ENCODE measurements around the gene TRIM69.
"Not testable (repeated sequence)": the region's sequence is repeated elsewhere in the genome, so short reads cannot be mapped to it uniquely, and the experiment has no call there.

The TRIM69 gene

GRCh38 chr15:44738340-44738984, 2.1 kb downstream of the TRIM69 start:
- DNase-seq (ENCODE audit: insufficient read length, low spot score) (no peak), FAIRE-seq (peak; percentile 79)

GRCh38 chr15:44739222-44739847, 3.0 kb downstream of the TRIM69 start:
- not testable (repeated sequence) for DNase-seq (ENCODE audit: insufficient read length, low spot score); FAIRE-seq

- not testable (repeated sequence) for FAIRE-seq
Observed at GRCh38 chr15:44743454-44743853, 7.1 kb downstream of the TRIM69 start.

GRCh38 chr15:44753345-44753744, 17.0 kb downstream of the TRIM69 start:
- no peak for DNase-seq (ENCODE audit: insufficient read length, low spot score)
- peak; percentile 4 for FAIRE-seq

More at GRCh38 chr15:44743454-44743853, 7.1 kb downstream of the TRIM69 start:
- not testable (repeated sequence) for DNase-seq (ENCODE audit: insufficient read length, low spot score)

GRCh38 chr15:44763187-44763586, 26.9 kb downstream of the TRIM69 start:
- FAIRE-seq (no peak), DNase-seq (ENCODE audit: insufficient read length, low spot score) (no peak)

GRCh38 chr15:44763848-44764247, 27.5 kb downstream of the TRIM69 start:
- no peak for FAIRE-seq

GRCh38 chr15:44765036-44765435, 28.7 kb downstream of the TRIM69 start:
- no peak for FAIRE-seq
- no peak for DNase-seq (ENCODE audit: insufficient read length, low spot score)

More at GRCh38 chr15:44763848-44764247, 27.5 kb downstream of the TRIM69 start:
- no peak for DNase-seq (ENCODE audit: insufficient read length, low spot score)

GRCh38 chr15:44769521-44769920, 33.2 kb downstream of the TRIM69 start:
- DNase-seq (ENCODE audit: insufficient read length, low spot score) (no peak), FAIRE-seq (no peak)

- DNase-seq (ENCODE audit: insufficient read length, low spot score); FAIRE-seq: not testable (repeated sequence)
Observed at GRCh38 chr15:44770715-44771114, 34.4 kb downstream of the TRIM69 start.

- no peak for DNase-seq (ENCODE audit: insufficient read length, low spot score)
Observed at GRCh38 chr15:44775953-44776352, 39.6 kb downstream of the TRIM69 start.

GRCh38 chr15:44779761-44780160, 43.4 kb downstream of the TRIM69 start:
- FAIRE-seq (no peak), DNase-seq (ENCODE audit: insufficient read length, low spot score) (no peak)

More at GRCh38 chr15:44775953-44776352, 39.6 kb downstream of the TRIM69 start:
- FAIRE-seq, result no peak

GRCh38 chr15:44780608-44781007, 44.3 kb downstream of the TRIM69 start:
- DNase-seq (ENCODE audit: insufficient read length, low spot score), result no peak
- FAIRE-seq, result no peak

- FAIRE-seq (no peak), DNase-seq (ENCODE audit: insufficient read length, low spot score) (no peak)
Observed at GRCh38 chr15:44781128-44781810, 44.9 kb downstream of the TRIM69 start.

GRCh38 chr15:44782516-44782915, 46.2 kb downstream of the TRIM69 start:
- FAIRE-seq (no peak), DNase-seq (ENCODE audit: insufficient read length, low spot score) (no peak)

GRCh38 chr15:44784918-44785274, 48.6 kb downstream of the TRIM69 start:
- not testable (repeated sequence) for DNase-seq (ENCODE audit: insufficient read length, low spot score); FAIRE-seq

GRCh38 chr15:44788748-44789147, 52.4 kb downstream of the TRIM69 start:
- FAIRE-seq, result peak; percentile 21
- DNase-seq (ENCODE audit: insufficient read length, low spot score), result no peak

GRCh38 chr15:44790215-44790614, 53.9 kb downstream of the TRIM69 start:
- DNase-seq (ENCODE audit: insufficient read length, low spot score) (no peak), FAIRE-seq (no peak)

- FAIRE-seq, result no peak
- no peak for DNase-seq (ENCODE audit: insufficient read length, low spot score)
Observed at GRCh38 chr15:44790656-44791055, 54.3 kb downstream of the TRIM69 start.

- DNase-seq (ENCODE audit: insufficient read length, low spot score) (no peak), FAIRE-seq (no peak)
Observed at GRCh38 chr15:44792715-44793114, 56.4 kb downstream of the TRIM69 start.

GRCh38 chr15:44794072-44794471, 57.7 kb downstream of the TRIM69 start:
- no peak for FAIRE-seq
- no peak for DNase-seq (ENCODE audit: insufficient read length, low spot score)

- FAIRE-seq, result no peak
- no peak for DNase-seq (ENCODE audit: insufficient read length, low spot score)
Observed at GRCh38 chr15:44796508-44796907, 60.2 kb downstream of the TRIM69 start.

- FAIRE-seq (no peak), DNase-seq (ENCODE audit: insufficient read length, low spot score) (no peak)
Observed at GRCh38 chr15:44798826-44799225, 62.5 kb downstream of the TRIM69 start.
